HEK293 (cell line): Measurements from ENCODE around the gene TAS2R1.

Experiments used
- CTCF ChIP-seq: fragments of 450-650 bp; formaldehyde crosslinking; IDR thresholded peaks from 2 replicates; pipeline ENCODE4 v1.5.1; 2016; ENCODE audit warnings: missing biosample characterization, missing genetic modification characterization
- HIC1 ChIP-seq: fragments of 450-650 bp; formaldehyde crosslinking; IDR thresholded peaks from 2 replicates; pipeline ENCODE4 v1.5.1; 2016; ENCODE audit warnings: missing biosample characterization, missing genetic modification characterization
- ZBTB8A ChIP-seq: fragments of 450-650 bp; formaldehyde crosslinking; IDR thresholded peaks from 2 replicates; pipeline ENCODE4 v1.5.1; 2016; ENCODE audit warnings: missing biosample characterization, missing genetic modification characterization
- ZNF830 ChIP-seq: fragments of 450-650 bp; IDR thresholded peaks from 2 replicates; pipeline ENCODE4 v1.5.0; 2018; ENCODE audit warnings: missing biosample characterization, missing genetic modification characterization, low read depth, mild to moderate bottlenecking, moderate library complexity
- TF ChIP-seq, protein P1 (sequence below): IDR thresholded peaks from 2 replicates; pipeline ENCODE4 v1.6.1; 2011; ENCODE audit warnings: mild to moderate bottlenecking, low read depth, low read length, borderline replicate concordance

- no peak for TF ChIP-seq HIC1 (tag by site-specific recombination)
- no peak for TF ChIP-seq ZNF830 (tag by site-specific recombination)
- TF ChIP-seq ZBTB8A: no peak
- TF ChIP-seq, protein P1, sequence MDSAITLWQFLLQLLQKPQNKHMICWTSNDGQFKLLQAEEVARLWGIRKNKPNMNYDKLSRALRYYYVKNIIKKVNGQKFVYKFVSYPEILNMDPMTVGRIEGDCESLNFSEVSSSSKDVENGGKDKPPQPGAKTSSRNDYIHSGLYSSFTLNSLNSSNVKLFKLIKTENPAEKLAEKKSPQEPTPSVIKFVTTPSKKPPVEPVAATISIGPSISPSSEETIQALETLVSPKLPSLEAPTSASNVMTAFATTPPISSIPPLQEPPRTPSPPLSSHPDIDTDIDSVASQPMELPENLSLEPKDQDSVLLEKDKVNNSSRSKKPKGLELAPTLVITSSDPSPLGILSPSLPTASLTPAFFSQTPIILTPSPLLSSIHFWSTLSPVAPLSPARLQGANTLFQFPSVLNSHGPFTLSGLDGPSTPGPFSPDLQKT: no peak
- no peak for TF ChIP-seq CTCF (tag by site-specific recombination)
Measured at GRCh38 chr5:9594913-9595312, 35.2 kb downstream of the TAS2R1 start.
